ENCODE results near the gene GJB2. TPM values are rescaled to one million over a fixed set of nuclear protein-coding genes. Genes with fewer than 3 reads are reported as not detected.

The GJB2 gene
- total RNA-seq, 5 donors from 2014 or later (not counting 1 experiment from before 2014, with no cell fraction given): 0.10 to 0.15 TPM; not detected in 3

DNA sequence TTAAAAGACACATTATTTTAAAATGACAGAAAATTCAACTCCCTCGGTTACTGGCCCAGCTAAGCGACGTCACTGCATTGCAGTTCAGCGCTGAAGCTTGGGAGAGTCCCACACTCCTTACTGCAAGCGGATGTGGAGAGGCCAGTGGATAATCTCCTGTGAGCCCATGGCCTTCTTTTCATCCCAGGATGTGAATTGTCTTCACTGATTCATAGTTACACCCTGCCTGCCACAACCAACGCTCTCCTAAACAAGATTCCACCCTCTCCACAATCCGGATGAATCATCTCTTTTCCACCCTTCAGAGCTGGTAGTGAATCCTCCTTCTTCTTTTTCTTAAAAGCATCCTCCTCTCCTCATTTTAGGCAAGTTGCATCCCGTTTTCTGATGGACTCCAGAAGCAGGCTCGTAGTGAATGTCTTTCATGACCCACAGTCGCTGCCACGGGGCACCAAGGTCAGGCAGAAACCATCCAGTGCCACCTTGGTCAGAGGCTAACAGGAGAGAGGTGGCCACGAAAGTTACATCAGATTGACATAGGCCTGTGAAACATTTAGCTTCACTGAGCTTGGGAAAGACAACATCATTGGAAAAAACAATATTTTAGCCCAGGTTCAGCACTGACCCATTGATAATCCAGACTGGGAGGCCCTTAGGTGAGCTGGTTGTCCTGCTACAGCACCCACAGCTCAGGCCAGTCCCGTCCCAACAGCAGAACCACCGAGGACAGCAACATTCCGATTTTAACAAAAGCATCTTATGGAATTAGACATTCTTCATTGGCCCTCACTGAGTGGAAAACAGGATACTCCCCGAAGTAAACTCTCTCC is 2.0 kb downstream of the GJB2 start:
- ChIA-PET CTCF (interaction anchor here (0.5 to 1.0 kb wide), 3 partner anchors 16 to 518 kb away, joined by 3 read pairs; no protein-coding TSS in a partner anchor), POLR2A (interaction anchor here in 1 of 2 donors (0.6 kb wide), 1 partner anchor 1200 kb away, joined by 3 read pairs; no protein-coding TSS in a partner anchor)
- DNase-seq: no peak
- Histone ChIP-seq H3K9me3 (no peaks in the 10 kb centered on the region), H3K4me3 (ENCODE audit: control insufficient read depth in 1 of 2, extremely low read depth in 1 of 2, low read length in 1 of 2) (no peak overlapping the region), H3K27me3 (replicated peaks in 1 of 2; ENCODE audit: control insufficient read depth in 2 of 2, extremely low read depth in 1 of 2, insufficient read depth in 2 of 2, low read length in 1 of 2) (peaks cover 14 to 50% of the 10 kb centered on the region in 2 experiments), H3K36me3 (ENCODE audit: control insufficient read depth in 2 of 2, extremely low read depth in 1 of 2, insufficient read depth in 1 of 2, low read length in 1 of 2) (no peaks in the 10 kb centered on the region), H3K27ac (ENCODE audit: low read length) (no peak overlapping the region), H3K4me1 (ENCODE audit: control insufficient read depth in 1 of 2, extremely low read depth in 1 of 2, insufficient read depth in 2 of 2, low read length in 2 of 2) (peaks cover 2 to 27% of the 10 kb centered on the region in 2 experiments)
- WGBS (ENCODE audit: insufficient coverage): 80% methylated on average over 13 of the region's 16 CpGs
- Mint-ChIP-seq H3K27ac (no peak overlapping the region), H3K4me1 (peaks cover 21 to 25% (median 22%) of the 10 kb centered on the region in 3 donors), H3K36me3 (no peaks in the 10 kb centered on the region), H3K27me3 (peaks cover 35 to 46% of the 10 kb centered on the region in 2 donors), H3K4me3 (peak overlapping the region in 2 of 3 donors; percentile 21 to 70), H3K9me3 (no peaks in the 10 kb centered on the region)
- ATAC-seq (replicated peaks in 1 of 4): no peak

DNA sequence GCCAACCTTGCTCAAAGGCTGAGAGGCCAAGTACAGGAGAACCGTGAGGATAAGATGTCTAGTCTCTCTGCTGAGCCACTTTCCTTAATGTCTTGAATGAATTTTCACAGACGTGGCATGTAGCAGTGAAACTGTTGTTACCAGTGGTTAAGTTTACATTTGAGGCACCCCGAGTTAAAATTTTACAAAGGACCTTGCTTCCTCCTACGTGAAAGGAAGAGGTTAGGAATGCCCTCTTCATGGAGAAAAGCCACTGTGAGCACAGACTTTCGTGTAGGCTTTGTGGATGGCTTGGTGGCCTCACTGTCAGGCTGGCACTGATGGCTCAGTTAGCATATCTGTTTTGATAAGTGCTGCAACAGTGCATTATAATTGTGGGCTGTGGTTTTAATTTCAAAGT is 2.7 kb downstream of the GJB2 start:
- Mint-ChIP-seq H3K4me1 (peaks cover 21 to 25% (median 22%) of the 10 kb centered on the region in 3 donors), H3K4me3 (no peak overlapping the region), H3K9me3 (no peaks in the 10 kb centered on the region), H3K36me3 (no peaks in the 10 kb centered on the region), H3K27ac (no peak overlapping the region), H3K27me3 (peaks cover 28 to 40% of the 10 kb centered on the region in 2 donors)
- ATAC-seq (replicated peaks in 1 of 4): no peak
- WGBS (ENCODE audit: insufficient coverage): 76% methylated on average over 4 of the region's 5 CpGs
- POLR2A ChIA-PET: no interaction called here
- no peak overlapping the region for H3K27ac ChIP-seq (ENCODE audit: low read length)
- no peak for DNase-seq
- H3K9me3 ChIP-seq: no peaks in the 10 kb centered on the region
- peaks cover 2 to 27% of the 10 kb centered on the region in 2 experiments for H3K4me1 ChIP-seq (ENCODE audit: control insufficient read depth in 1 of 2, extremely low read depth in 1 of 2, insufficient read depth in 2 of 2, low read length in 2 of 2)
- H3K36me3 ChIP-seq (ENCODE audit: control insufficient read depth in 2 of 2, extremely low read depth in 1 of 2, insufficient read depth in 1 of 2, low read length in 1 of 2): no peaks in the 10 kb centered on the region
- H3K4me3 ChIP-seq (ENCODE audit: control insufficient read depth in 1 of 2, extremely low read depth in 1 of 2, low read length in 1 of 2): no peak overlapping the region
- H3K27me3 ChIP-seq (replicated peaks in 1 of 2; ENCODE audit: control insufficient read depth in 2 of 2, extremely low read depth in 1 of 2, insufficient read depth in 2 of 2, low read length in 1 of 2): peaks cover 13 to 48% of the 10 kb centered on the region in 2 experiments
- CTCF ChIA-PET: interaction anchor here in 1 of 2 donors (0.5 to 0.6 kb wide), 2 partner anchors 10 to 641 kb away, joined by 3 to 5 read pairs; no protein-coding TSS in a partner anchor

DNA sequence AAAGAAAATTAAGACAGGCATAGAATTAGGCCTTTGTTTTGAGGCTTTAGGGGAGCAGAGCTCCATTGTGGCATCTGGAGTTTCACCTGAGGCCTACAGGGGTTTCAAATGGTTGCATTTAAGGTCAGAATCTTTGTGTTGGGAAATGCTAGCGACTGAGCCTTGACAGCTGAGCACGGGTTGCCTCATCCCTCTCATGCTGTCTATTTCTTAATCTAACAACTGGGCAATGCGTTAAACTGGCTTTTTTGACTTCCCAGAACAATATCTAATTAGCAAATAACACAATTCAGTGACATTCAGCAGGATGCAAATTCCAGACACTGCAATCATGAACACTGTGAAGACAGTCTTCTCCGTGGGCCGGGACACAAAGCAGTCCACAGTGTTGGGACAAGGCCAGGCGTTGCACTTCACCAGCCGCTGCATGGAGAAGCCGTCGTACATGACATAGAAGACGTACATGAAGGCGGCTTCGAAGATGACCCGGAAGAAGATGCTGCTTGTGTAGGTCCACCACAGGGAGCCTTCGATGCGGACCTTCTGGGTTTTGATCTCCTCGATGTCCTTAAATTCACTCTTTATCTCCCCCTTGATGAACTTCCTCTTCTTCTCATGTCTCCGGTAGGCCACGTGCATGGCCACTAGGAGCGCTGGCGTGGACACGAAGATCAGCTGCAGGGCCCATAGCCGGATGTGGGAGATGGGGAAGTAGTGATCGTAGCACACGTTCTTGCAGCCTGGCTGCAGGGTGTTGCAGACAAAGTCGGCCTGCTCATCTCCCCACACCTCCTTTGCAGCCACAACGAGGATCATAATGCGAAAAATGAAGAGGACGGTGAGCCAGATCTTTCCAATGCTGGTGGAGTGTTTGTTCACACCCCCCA is 3.8 kb downstream of the GJB2 start:
- ChIA-PET POLR2A (no interaction called here), CTCF (interaction anchor here in 1 of 2 donors (0.6 kb wide), 1 partner anchor 585 kb away, joined by 4 read pairs; the partner anchor contains the start of gene EEF1AKMT1)
- H3K27ac ChIP-seq (ENCODE audit: low read length): no peak overlapping the region
- no peaks in the 10 kb centered on the region for H3K9me3 Mint-ChIP-seq
- no peaks in the 10 kb centered on the region for H3K36me3 Mint-ChIP-seq
- H3K36me3 ChIP-seq (ENCODE audit: control insufficient read depth in 2 of 2, extremely low read depth in 1 of 2, insufficient read depth in 1 of 2, low read length in 1 of 2): no peaks in the 10 kb centered on the region
- DNase-seq: peak in 2 of 35 experiments; percentile 14 to 37
- peaks cover 3 to 38% of the 10 kb centered on the region in 2 experiments for H3K27me3 ChIP-seq (replicated peaks in 1 of 2; ENCODE audit: control insufficient read depth in 2 of 2, extremely low read depth in 1 of 2, insufficient read depth in 2 of 2, low read length in 1 of 2)
- H3K27ac Mint-ChIP-seq: no peak overlapping the region
- no peaks in the 10 kb centered on the region for H3K9me3 ChIP-seq
- no peak overlapping the region for H3K4me3 ChIP-seq (ENCODE audit: control insufficient read depth in 1 of 2, extremely low read depth in 1 of 2, low read length in 1 of 2)
- peaks cover under 1 to 20% of the 10 kb centered on the region in 2 experiments for H3K4me1 ChIP-seq (ENCODE audit: control insufficient read depth in 1 of 2, extremely low read depth in 1 of 2, insufficient read depth in 2 of 2, low read length in 2 of 2)
- WGBS (ENCODE audit: insufficient coverage): 90% methylated on average over 15 of the region's 28 CpGs
- peaks cover 10 to 14% (median 11%) of the 10 kb centered on the region in 3 donors for H3K4me1 Mint-ChIP-seq
- peaks cover 17 to 28% of the 10 kb centered on the region in 2 donors for H3K27me3 Mint-ChIP-seq
- no peak overlapping the region for H3K4me3 Mint-ChIP-seq
- ATAC-seq (replicated peaks in 1 of 4): no peak

DNA sequence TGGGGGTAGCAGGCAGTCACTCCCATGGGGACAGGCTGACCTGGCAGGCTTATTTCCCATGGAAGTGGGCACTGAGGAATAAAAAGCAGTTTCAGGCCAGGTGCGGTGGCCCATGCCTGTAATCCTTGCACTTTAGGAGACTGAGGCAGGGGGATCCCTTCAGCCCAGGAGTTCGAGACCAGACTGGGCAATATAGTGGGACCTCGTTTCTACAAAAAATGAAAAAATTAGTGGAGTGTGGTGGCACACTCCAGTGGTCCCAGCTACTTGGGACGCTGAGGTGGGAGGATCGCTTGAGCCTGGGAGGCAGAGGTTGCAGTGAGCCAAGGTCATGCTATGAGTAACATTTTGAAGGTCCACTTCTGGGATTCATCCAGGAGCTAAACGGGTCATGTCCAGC is 6.0 kb downstream of the GJB2 start:
- DNase-seq (no peak), ATAC-seq (replicated peaks in 1 of 4) (no peak)
- Mint-ChIP-seq H3K27ac (no peak overlapping the region), H3K36me3 (no peaks in the 10 kb centered on the region), H3K4me1 (peaks cover under 1 to 6% (median 2%) of the 10 kb centered on the region in 3 donors), H3K27me3 (peaks cover 14 to 17% of the 10 kb centered on the region in 2 donors), H3K4me3 (no peak overlapping the region), H3K9me3 (no peaks in the 10 kb centered on the region)
- Histone ChIP-seq H3K27me3 (replicated peaks in 1 of 2; ENCODE audit: control insufficient read depth in 2 of 2, extremely low read depth in 1 of 2, insufficient read depth in 2 of 2, low read length in 1 of 2) (peaks cover 2 to 18% of the 10 kb centered on the region in 2 experiments), H3K4me1 (ENCODE audit: control insufficient read depth in 1 of 2, extremely low read depth in 1 of 2, insufficient read depth in 2 of 2, low read length in 2 of 2) (peaks cover 0 to 2% of the 10 kb centered on the region in 2 experiments), H3K27ac (ENCODE audit: low read length) (no peak overlapping the region), H3K9me3 (no peaks in the 10 kb centered on the region), H3K4me3 (ENCODE audit: control insufficient read depth in 1 of 2, extremely low read depth in 1 of 2, low read length in 1 of 2) (no peak overlapping the region), H3K36me3 (ENCODE audit: control insufficient read depth in 2 of 2, extremely low read depth in 1 of 2, insufficient read depth in 1 of 2, low read length in 1 of 2) (no peaks in the 10 kb centered on the region)
- ChIA-PET CTCF (interaction anchor here (0.5 to 1.7 kb wide), 3 partner anchors 10 to 525 kb away, joined by 5 to 9 read pairs (median 7); no protein-coding TSS in a partner anchor), POLR2A (no interaction called here)
- WGBS (ENCODE audit: insufficient coverage): 46% methylated on average over 5 of the region's 6 CpGs

DNA sequence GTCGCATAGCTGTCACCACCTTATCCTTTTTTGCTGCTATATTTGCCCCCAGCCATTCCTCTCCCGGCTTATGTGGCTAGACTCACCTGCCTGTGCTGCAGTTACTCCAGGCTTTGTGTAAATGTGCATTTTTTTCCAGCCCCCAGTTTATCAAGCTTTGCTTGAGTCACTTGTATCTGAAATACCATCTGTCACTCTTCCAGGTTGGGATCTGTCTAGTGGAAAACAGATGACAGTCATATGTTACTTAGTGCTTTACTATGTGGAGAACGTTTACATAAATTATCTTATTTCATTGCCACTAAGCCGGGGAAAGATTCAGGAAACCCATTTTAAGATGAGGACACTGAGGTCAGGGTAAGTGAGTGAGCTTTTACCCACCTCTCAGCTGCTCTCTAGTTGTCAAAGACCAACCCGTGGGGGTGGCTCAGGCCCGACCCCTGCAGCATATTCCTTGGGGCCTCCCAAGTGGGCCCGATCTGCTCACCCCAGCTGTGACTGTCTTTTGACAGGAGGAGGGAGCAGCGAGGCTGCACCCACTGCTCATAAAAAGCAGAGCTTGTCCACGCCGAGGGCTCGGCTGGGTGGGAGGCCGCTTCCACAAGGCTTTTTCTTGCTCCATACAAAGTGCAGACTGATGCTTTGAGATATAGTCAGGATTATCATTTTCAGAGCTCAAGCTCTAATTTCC is 7.2 kb downstream of the GJB2 start:
- Histone ChIP-seq H3K4me3 (ENCODE audit: control insufficient read depth in 1 of 2, extremely low read depth in 1 of 2, low read length in 1 of 2) (no peak overlapping the region), H3K27me3 (replicated peaks in 1 of 2; ENCODE audit: control insufficient read depth in 2 of 2, extremely low read depth in 1 of 2, insufficient read depth in 2 of 2, low read length in 1 of 2) (peaks cover 2 to 6% of the 10 kb centered on the region in 2 experiments), H3K4me1 (ENCODE audit: control insufficient read depth in 1 of 2, extremely low read depth in 1 of 2, insufficient read depth in 2 of 2, low read length in 2 of 2) (no peaks in the 10 kb centered on the region), H3K27ac (ENCODE audit: low read length) (no peak overlapping the region), H3K36me3 (ENCODE audit: control insufficient read depth in 2 of 2, extremely low read depth in 1 of 2, insufficient read depth in 1 of 2, low read length in 1 of 2) (no peaks in the 10 kb centered on the region), H3K9me3 (no peaks in the 10 kb centered on the region)
- DNase-seq (no peak), ATAC-seq (replicated peaks in 1 of 4) (no peak)
- no peak overlapping the region for H3K4me3 Mint-ChIP-seq
- no peaks in the 10 kb centered on the region for H3K36me3 Mint-ChIP-seq
- H3K4me1 Mint-ChIP-seq: peaks cover 0 to 2% (median under 1%) of the 10 kb centered on the region in 3 donors
- ChIA-PET POLR2A (interaction anchor here in 1 of 2 donors (0.5 kb wide), 1 partner anchor 104 kb away, joined by 4 read pairs; no protein-coding TSS in a partner anchor), CTCF (interaction anchor here (0.6 to 1.7 kb wide), 7 partner anchors 11 to 649 kb away, joined by 3 to 9 read pairs (median 3); no protein-coding TSS in a partner anchor)
- peaks cover 12 to 17% of the 10 kb centered on the region in 2 donors for H3K27me3 Mint-ChIP-seq
- H3K9me3 Mint-ChIP-seq: no peaks in the 10 kb centered on the region
- WGBS (ENCODE audit: insufficient coverage): 76% methylated on average over 5 of the region's 12 CpGs
- no peak overlapping the region for H3K27ac Mint-ChIP-seq
